Memory B cell (primary cell): ENCODE results near the gene SLC38A3.
"Not testable (repeated sequence)": the region's sequence is repeated elsewhere in the genome, so short reads cannot be mapped to it uniquely, and the experiment has no call there.

Source experiments
- ATAC-seq: fragments of 150-1000 bp; cut with Tn5 transposase; 2 replicates; pipeline ENCODE4 v1.10.0; 2021; ENCODE audit warnings: low read depth, mild to moderate bottlenecking, moderate library complexity
- DNase-seq, 2 donors: peaks; one replicate each; pipeline ENCODE4 v3.0.0; 2022; ENCODE audit warnings: low spot score in 2 of 2
- H3K27ac Mint-ChIP-seq: one replicate; pipeline ENCODE4 v1.8.0; 2022; ENCODE audit warnings: mild to moderate bottlenecking, moderate library complexity, mixed read lengths
- H3K27me3 Mint-ChIP-seq: one replicate; pipeline ENCODE4 v1.8.0; 2022; ENCODE audit warnings: mixed read lengths
- H3K36me3 Mint-ChIP-seq: one replicate; pipeline ENCODE4 v1.8.0; 2022; ENCODE audit warnings: mild to moderate bottlenecking, mixed read lengths
- H3K4me1 Mint-ChIP-seq: one replicate; pipeline ENCODE4 v1.8.0; 2022; ENCODE audit warnings: mixed read lengths
- H3K4me3 Mint-ChIP-seq: one replicate; pipeline ENCODE4 v1.8.0; 2022; ENCODE audit warnings: mild to moderate bottlenecking, moderate library complexity, mixed read lengths
- H3K9me3 Mint-ChIP-seq: one replicate; pipeline ENCODE4 v1.8.0; 2022; ENCODE audit warnings: mixed read lengths

SLC38A3 gene

DNA sequence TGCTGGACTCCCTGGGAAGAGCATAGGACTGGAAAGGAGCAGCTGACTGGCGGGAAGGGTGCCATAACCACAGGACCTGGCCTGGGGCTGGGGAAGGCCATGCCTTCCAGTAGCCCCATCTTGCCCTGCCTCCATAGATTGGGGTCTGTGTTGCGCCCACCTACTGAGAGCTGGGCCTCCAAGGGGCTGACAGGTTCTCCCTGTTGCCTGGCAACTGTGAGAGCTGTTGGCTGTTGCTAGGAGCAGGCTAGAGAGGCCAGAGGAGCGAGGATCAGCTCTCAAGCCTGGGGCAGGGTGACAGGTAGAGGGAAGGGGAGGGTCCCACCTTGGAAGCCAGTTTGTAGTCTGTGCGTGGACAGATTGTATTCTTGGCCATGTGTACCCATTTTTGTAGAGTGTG lies 28.1 kb downstream of the SLC38A3 start:
- peaks cover 36% of the 10 kb centered on the region for H3K4me1 Mint-ChIP-seq
- H3K9me3 Mint-ChIP-seq = no peaks in the 10 kb centered on the region
- DNase-seq = no peak
- H3K27ac Mint-ChIP-seq = no peak overlapping the region
- no peaks in the 10 kb centered on the region for H3K27me3 Mint-ChIP-seq
- H3K36me3 Mint-ChIP-seq = peaks cover 4% of the 10 kb centered on the region
- no peak for ATAC-seq
- no peak overlapping the region for H3K4me3 Mint-ChIP-seq

DNA sequence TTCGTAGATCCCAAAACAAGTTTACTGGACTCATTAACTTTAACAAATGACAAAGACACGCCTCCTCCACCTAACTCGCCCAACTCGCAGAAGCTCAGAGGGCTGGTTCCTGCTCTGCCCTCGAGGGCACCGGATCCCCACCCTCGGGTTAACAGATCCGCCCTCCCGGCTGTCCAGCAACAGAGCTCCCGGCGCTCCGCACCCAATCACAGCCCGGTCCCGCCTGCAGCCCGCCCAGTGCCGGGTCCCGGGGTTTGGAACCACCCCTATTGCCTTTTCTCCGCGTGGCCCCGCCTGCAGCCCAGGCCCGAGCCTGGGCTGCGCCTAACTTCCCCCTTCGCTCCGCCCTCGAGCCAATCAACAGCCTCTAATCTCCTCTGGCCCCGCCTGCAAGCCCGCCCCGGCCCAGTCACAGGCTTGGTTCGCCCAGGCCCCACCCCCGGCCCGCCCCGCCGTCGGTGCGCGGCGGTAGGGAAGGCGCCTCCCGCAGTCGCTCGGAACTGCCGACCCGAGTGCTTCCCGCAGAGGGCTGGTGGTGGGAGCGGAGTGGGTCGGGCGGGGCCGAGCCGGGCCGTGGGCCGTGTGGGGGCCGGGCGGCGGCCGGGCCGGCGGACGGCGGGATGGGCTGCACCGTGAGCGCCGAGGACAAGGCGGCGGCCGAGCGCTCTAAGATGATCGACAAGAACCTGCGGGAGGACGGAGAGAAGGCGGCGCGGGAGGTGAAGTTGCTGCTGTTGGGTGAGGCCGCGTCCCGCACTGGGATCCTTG lies 30.8 kb downstream of the SLC38A3 start, which contains the start of gene GNAI2:
Gene GNAI2 (plus strand): TSS at position 489 of the 768 bp plus-strand sequence. CDS start 132 bp downstream, at position 621.
- H3K9me3 Mint-ChIP-seq = no peaks in the 10 kb centered on the region
- H3K27me3 Mint-ChIP-seq = no peaks in the 10 kb centered on the region
- H3K27ac Mint-ChIP-seq = peak within 1 kb of the TSS; percentile 94
- peak; percentile 87 for ATAC-seq
- peak within 1 kb of the TSS; percentile 99 for H3K4me3 Mint-ChIP-seq
- H3K4me1 Mint-ChIP-seq = peaks cover 41% of the 10 kb centered on the region
- DNase-seq = peak; percentile 92 to 98
- peaks cover 4% of the 10 kb centered on the region for H3K36me3 Mint-ChIP-seq

DNA sequence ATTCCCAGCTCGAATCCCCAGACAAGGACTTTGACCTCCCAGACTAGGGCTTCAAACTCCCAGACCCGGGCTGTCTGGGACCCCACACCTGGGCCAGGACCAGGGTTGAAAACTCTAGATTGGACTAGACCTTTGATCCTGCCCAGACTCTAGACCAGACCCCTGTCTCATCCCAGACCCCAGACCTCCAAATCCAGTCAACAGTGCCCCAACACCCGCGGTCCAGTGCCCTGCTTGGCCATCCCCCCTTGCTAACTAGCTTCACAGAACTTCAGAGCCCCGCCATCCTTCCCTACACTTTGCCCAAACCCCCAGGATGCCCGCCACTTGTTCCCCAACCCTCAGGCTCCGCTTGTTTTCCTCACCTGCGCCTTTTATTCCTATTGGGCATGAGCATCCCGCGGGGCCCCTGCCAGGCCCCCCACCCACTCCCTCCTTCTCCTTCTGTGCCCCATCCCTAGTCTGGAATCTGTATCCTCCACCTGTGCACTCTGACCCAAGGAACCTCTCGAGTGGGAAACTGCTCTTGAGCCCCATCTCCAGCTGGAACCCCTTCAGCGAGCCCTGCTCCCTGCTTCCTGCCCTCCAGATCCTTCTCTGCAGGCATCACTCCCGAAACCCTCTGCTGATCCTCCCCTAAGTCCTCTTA lies 31.5 kb downstream of the SLC38A3 start:
- DNase-seq (no peak), ATAC-seq (no peak)
- Mint-ChIP-seq H3K4me3 (peak overlapping the region; percentile 99), H3K9me3 (no peaks in the 10 kb centered on the region), H3K27ac (peak overlapping the region; percentile 94), H3K27me3 (no peaks in the 10 kb centered on the region), H3K4me1 (peaks cover 42% of the 10 kb centered on the region), H3K36me3 (peaks cover 8% of the 10 kb centered on the region)

DNA sequence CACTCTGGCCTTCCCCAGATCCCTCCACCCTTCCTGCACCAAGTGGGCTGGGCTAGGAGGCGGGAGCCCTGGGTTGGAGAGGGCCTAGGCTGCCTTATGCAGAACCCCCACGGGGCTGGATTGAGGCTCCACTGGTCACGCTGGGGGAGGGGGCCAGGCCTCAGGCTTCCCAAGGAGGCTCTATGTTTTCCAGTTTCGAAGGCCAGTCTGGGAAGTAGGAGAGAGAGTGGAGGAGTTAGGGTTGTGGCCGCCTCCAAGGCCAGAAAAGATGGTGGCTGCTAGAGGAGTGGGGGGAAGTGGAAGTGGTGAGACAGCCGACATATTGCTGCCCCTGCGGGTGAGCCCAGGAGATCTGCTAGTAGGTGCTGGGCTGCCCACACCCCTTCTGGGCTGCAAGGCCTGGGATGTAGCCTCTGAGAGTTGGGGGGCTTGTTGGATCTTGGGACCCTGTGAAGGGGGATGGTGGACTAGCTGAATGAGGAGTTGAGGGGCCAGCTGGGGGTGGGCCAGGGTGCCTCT lies 32.1 kb downstream of the SLC38A3 start:
- ATAC-seq (no peak), DNase-seq (peak; percentile 16 to 40)
- H3K9me3 Mint-ChIP-seq = no peaks in the 10 kb centered on the region
- peaks cover 47% of the 10 kb centered on the region for H3K4me1 Mint-ChIP-seq
- H3K27me3 Mint-ChIP-seq = no peaks in the 10 kb centered on the region
- H3K4me3 Mint-ChIP-seq = peak overlapping the region; percentile 99
- H3K36me3 Mint-ChIP-seq = peaks cover 8% of the 10 kb centered on the region
- peak overlapping the region; percentile 94 for H3K27ac Mint-ChIP-seq

DNA sequence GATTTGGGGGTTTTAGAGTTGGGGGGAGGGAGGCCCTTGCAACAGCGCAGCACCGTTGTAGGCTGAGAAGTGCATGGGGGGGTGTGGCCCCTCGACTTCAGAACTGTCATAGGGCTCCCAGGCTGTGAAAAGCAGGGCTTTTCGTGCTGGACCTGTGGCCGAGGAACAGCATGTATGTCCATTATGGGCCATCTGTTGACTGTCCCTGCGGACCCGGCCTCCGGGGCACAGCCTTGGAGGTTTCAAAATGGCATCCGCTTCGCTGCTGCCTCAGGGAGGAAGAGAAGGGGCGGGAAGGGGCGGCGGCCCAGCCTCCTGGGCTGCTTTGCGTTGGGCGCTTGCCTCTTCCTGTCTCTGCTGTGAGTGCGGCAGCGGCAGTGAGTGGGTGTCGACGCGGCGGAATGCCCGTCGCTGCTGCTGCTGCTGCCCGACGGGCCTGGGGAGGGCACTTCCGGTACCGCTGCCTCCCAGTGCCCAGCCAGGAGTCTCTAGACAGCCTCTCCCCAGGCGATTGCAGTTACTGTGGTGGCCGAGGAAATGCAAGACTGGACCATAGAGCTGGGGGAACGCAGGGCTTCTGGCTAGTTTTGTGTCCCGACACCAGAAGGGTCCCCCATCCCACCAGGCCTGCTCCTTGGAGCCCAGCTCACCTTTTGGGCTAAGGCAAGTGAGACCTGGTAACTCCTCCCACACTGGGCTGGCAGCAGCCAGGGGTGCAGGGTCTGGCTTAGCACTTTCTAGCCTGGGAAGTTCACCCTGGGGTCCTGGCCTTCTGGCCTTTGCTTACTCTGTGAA lies 32.9 kb downstream of the SLC38A3 start:
- no peaks in the 10 kb centered on the region for H3K9me3 Mint-ChIP-seq
- peaks cover 8% of the 10 kb centered on the region for H3K36me3 Mint-ChIP-seq
- H3K27me3 Mint-ChIP-seq = no peaks in the 10 kb centered on the region
- H3K4me3 Mint-ChIP-seq = peak overlapping the region; percentile 99
- H3K4me1 Mint-ChIP-seq = peaks cover 47% of the 10 kb centered on the region
- peak; percentile 41 for ATAC-seq
- peak overlapping the region; percentile 94 for H3K27ac Mint-ChIP-seq
- DNase-seq = peak; percentile 71 to 73

DNA sequence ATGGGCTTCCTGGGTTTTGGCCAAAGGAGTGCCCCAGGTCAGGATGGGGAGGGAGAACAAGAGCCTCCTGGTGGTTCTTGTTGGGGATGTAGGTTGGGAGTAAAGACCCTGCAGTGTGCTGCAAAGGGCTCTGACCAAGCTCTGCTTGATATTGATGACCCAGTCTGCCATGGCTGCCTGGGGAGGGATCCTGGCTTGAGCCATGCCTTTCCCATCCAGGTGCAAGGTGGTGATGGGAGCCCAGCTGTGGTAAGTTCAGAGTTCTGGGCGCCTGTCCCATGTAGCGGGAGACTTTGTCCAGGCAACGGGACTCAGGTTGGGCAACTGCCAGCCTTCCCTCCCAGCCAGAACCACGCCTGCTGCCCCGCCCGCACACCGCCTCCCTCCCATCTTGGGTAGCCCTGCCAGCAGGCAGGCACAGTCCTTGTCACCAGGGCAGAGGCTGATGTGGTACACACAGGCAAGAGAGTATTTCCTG lies 33.5 kb downstream of the SLC38A3 start:
- DNase-seq = no peak
- no peak for ATAC-seq
- Mint-ChIP-seq H3K27me3 (no peaks in the 10 kb centered on the region), H3K9me3 (no peaks in the 10 kb centered on the region), H3K27ac (peak overlapping the region; percentile 24), H3K4me3 (peak overlapping the region; percentile 99), H3K36me3 (peaks cover 8% of the 10 kb centered on the region), H3K4me1 (peaks cover 47% of the 10 kb centered on the region)

DNA sequence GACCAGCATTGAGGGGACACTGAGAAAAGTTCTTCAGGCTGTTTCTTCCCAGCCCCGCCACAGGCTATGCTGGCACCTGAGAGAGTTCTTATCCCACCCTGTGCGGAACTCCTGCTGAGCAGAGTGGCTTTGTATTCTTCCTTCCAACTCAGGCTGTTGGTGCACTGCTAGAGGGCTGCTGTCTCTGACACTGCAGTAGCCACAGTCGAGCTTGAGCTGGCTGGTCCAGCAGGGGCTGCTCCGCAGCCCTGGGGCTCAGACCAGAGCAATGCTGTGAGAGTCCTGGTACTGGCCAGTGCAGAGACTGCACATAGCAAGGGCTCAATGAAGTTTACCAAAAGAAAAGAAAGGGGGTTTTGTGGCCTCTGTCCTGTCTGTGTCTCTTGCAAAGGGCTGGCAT lies 34.6 kb downstream of the SLC38A3 start:
- Mint-ChIP-seq H3K4me3 (peak overlapping the region; percentile 99), H3K27me3 (no peaks in the 10 kb centered on the region), H3K9me3 (no peaks in the 10 kb centered on the region), H3K36me3 (peaks cover 8% of the 10 kb centered on the region), H3K4me1 (peaks cover 54% of the 10 kb centered on the region), H3K27ac (peak overlapping the region; percentile 69)
- DNase-seq (no peak), ATAC-seq (no peak)

DNA sequence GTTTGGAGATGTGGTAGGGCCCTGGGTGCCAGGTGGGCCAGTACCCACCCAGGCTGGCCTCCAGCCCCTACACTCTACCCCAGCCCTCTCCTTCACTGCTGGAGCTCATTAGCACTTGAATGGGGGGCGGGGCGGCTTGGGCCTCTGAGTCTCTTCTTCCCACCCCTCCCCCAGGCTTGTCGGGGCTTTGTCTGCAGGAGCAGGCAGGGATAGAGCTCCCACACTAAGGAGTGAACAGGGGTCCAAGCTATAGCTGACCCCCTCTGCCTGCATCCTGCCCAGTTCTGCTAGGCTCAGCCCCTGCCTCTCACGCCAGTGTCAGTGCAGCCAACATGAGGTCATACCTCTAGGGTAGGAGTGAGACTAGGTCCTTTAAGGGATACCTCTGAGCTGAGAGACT lies 36.1 kb downstream of the SLC38A3 start:
- no peak for ATAC-seq
- Mint-ChIP-seq H3K27ac (peak overlapping the region; percentile 86), H3K36me3 (peaks cover 8% of the 10 kb centered on the region), H3K4me1 (peaks cover 56% of the 10 kb centered on the region), H3K27me3 (no peaks in the 10 kb centered on the region), H3K4me3 (peak overlapping the region; percentile 80), H3K9me3 (no peaks in the 10 kb centered on the region)
- DNase-seq = no peak

DNA sequence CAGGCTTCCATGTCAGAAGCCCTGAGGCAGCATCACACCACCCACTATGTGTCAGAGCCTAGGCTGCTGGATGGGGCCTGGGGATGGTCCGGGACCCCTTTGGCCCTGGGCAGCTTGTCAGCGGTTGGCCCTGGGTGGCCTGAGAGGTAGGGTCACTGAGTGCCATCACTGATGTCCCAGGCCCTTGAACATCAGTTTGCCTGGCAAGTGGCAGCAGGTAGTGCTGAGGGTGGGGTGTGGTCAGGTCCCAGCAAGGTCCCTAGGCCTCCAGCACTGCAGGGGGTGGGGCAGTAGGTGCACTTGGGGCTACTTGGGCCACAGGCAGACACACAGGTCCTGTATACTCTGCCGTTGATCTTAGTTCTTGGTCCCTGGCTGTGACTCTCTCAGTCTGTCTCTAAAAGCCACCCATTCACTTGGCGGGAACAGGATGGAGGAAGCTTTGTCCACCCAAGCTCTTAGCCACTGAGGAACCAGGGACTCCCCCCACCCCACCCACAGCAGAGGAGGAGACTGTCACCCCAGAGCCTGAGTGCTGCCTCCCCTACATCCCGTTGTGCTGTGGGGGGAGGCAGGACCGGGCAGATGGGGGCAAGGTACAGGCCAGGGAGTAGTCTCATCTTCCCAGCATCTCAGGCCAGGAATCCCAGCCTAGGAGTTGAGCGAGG lies 36.8 kb downstream of the SLC38A3 start:
- peak overlapping the region; percentile 80 for H3K4me3 Mint-ChIP-seq
- H3K27ac Mint-ChIP-seq = peak overlapping the region; percentile 86
- H3K4me1 Mint-ChIP-seq = peaks cover 62% of the 10 kb centered on the region
- ATAC-seq (no peak), DNase-seq (no peak)
- H3K27me3 Mint-ChIP-seq = no peaks in the 10 kb centered on the region
- peaks cover 7% of the 10 kb centered on the region for H3K36me3 Mint-ChIP-seq
- no peaks in the 10 kb centered on the region for H3K9me3 Mint-ChIP-seq

DNA sequence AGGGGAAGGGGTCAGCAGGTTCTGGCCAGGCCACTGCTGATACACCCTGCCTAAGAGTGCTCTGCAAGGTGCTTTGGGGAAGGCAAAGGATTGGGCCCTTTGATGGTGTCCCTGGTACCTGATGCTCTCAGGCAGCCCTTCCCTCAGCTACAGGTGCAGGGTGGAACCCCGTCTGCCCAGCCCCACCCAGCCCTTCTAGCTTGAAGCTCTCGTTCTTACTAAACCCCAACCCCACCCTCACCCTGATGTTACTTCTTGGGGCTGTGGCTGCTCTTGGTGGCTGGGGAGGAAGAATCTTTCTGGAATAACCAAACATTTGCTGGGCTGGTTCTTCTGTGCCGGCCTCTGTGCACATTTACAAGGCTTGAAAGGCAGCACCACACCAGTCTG lies 37.3 kb downstream of the SLC38A3 start:
- Mint-ChIP-seq H3K27me3 (no peaks in the 10 kb centered on the region), H3K9me3 (no peaks in the 10 kb centered on the region), H3K27ac (peak overlapping the region; percentile 86), H3K4me1 (peaks cover 65% of the 10 kb centered on the region), H3K36me3 (peaks cover 4% of the 10 kb centered on the region), H3K4me3 (peak overlapping the region; percentile 80)
- ATAC-seq (no peak), DNase-seq (no peak)

DNA sequence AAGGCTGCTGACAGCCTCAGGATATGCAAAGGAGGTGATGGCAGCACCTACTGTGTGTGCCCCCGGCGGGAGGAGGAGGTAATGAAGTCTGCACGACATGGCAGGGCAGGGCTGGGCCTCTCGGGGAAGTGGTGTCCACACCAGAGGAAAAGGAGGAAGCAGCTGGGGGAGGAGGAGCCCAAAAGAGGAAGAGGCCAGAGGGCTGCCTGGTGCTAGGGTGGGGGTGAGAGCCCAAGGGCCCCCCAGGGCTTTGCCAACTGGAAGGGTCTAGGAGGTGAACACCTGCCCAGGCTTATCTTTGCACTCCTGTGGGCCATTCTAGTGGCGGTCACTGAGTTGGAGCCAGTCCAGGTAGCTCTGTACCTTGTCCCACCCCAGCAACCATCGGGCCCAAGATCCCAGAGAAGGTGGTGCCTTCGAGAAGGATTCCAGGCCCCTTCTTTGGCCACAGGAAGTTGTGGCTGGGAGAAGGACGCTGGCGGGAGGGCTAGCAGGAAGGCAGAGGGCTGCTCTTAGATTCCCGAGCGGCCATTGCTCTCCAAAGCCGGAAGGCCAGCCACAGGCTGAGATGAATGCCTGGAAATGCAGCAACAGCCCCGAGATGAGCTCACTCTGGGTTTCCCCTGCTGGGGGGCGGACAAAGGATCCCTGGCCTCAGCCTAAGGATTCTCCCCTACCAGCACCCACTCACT lies 37.9 kb downstream of the SLC38A3 start:
- peaks cover 4% of the 10 kb centered on the region for H3K36me3 Mint-ChIP-seq
- H3K27ac Mint-ChIP-seq = peak overlapping the region; percentile 86
- peaks cover 64% of the 10 kb centered on the region for H3K4me1 Mint-ChIP-seq
- ATAC-seq (peak; percentile 72), DNase-seq (peak; percentile 57 to 70)
- H3K27me3 Mint-ChIP-seq = no peaks in the 10 kb centered on the region
- peak overlapping the region; percentile 70 for H3K4me3 Mint-ChIP-seq
- no peaks in the 10 kb centered on the region for H3K9me3 Mint-ChIP-seq

DNA sequence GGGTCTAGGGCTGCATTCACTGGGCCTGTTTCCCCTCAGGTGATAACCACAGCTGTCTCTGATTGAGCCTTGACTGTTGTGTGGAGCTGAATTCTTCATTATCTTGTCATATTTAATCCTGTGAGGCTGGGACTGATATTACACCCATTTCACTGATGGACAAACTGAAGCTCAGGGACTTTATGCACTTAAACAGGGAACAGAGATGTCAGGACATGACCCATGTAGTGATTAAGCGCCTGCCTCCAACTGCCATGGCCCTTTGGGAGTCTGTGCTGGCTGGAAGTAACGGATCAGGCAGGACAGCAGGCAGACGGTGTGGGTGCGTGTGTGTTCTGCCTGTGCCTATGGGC lies 38.4 kb downstream of the SLC38A3 start:
- ATAC-seq (no peak), DNase-seq (no peak)
- no peaks in the 10 kb centered on the region for H3K27me3 Mint-ChIP-seq
- H3K9me3 Mint-ChIP-seq = no peaks in the 10 kb centered on the region
- H3K4me1 Mint-ChIP-seq = peaks cover 61% of the 10 kb centered on the region
- peaks cover 5% of the 10 kb centered on the region for H3K36me3 Mint-ChIP-seq
- peak overlapping the region; percentile 86 for H3K27ac Mint-ChIP-seq
- peak overlapping the region; percentile 70 for H3K4me3 Mint-ChIP-seq

DNA sequence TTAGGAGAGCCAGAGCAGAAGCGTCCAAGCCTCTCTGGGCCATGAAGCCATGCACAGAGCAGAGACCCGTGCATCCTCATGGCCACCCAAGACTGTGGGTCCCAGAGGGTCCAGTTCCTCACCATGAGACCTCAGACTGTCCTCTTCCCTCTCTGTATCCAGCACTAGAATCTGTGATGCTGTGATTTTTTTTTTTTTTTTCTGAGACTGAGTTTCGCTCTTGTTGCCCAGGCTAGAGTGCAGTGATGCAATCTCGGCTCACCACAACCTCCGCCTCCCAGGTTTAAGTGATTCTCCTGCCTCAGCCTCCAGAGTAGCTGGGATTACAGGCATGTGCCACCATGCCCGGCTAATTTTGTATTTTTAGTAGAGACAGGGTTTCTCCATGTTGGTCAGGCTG lies 39.7 kb downstream of the SLC38A3 start:
- DNase-seq, H3K9me3 Mint-ChIP-seq, H3K27me3 Mint-ChIP-seq, H3K36me3 Mint-ChIP-seq, ATAC-seq: not testable (repeated sequence)
- H3K4me3 Mint-ChIP-seq = peak overlapping the region; percentile 64
- peaks cover 53% of the 10 kb centered on the region for H3K4me1 Mint-ChIP-seq
- peak overlapping the region; percentile 61 for H3K27ac Mint-ChIP-seq
